ENCODE results near the gene FOXO6. TPM values are rescaled to one million over a fixed set of nuclear protein-coding genes. Genes with fewer than 3 reads are reported as not detected.

FOXO6 gene
- total and polyA plus RNA-seq, 10 of the 15 experiments (the other 5 are each of a cell fraction or from before 2014, with no cell fraction given) = 0.37 TPM; not detected in 9

- FAIRE-seq = no peak
- no peak overlapping the region for H3K27ac ChIP-seq (ENCODE audit: control insufficient read depth, insufficient read depth)
- no TSS peak for BruUV-seq (replicated peaks)
- ChIA-PET RAD21 (ENCODE audit: unreplicated experiment) (interaction anchor here (0.7 to 2.0 kb wide), 3 partner anchors 9 to 46 kb away, joined by 3 to 6 read pairs (median 4); no protein-coding TSS in a partner anchor), SMC1A (ENCODE audit: uncharacterized antibody, unreplicated experiment) (interaction anchor here (1.8 kb wide), 1 partner anchor 9 kb away, joined by 7 read pairs; no protein-coding TSS in a partner anchor), POLR2A (interaction anchor here (0.8 kb wide), 1 partner anchor 9 kb away, joined by 3 read pairs; no protein-coding TSS in a partner anchor), CTCF (interaction anchor here (1.2 to 2.0 kb wide), 2 partner anchors 12 to 32 kb away, joined by 4 to 7 read pairs; no protein-coding TSS in a partner anchor)
- H3K4me3 ChIP-seq = no peak overlapping the region
- H3K9me3 ChIP-seq (replicated peaks; ENCODE audit: control insufficient read depth, insufficient read depth, low read length) = no peaks in the 10 kb centered on the region; the same call in 2 of the 3 replicates
- no peak for ATAC-seq
- no peaks in the 10 kb centered on the region for H3K27me3 ChIP-seq (replicated peaks in 1 of 2; ENCODE audit: control insufficient read depth in 2 of 2, insufficient read depth in 2 of 2, low read length in 1 of 2)
- H3K9ac ChIP-seq (ENCODE audit: control insufficient read depth, insufficient read depth, low read length) = no peak overlapping the region
- no peaks in the 10 kb centered on the region for H3K36me3 ChIP-seq (ENCODE audit: control insufficient read depth in 2 of 2, insufficient read depth in 2 of 2, low read length in 1 of 2)
- intact Hi-C loops (cut with micrococcal nuclease; ENCODE audit: unreplicated experiment) = no loop called here
- no peak for DNase-seq (ENCODE audit: low read depth, low spot score)
- H3K4me1 ChIP-seq (ENCODE audit: control insufficient read depth, insufficient read depth, low read length) = peaks cover 10% of the 10 kb centered on the region; the same call in 1 of the 2 replicates
- in situ Hi-C loops (cut with MboI) = no loop called here
- H2AFZ ChIP-seq (ENCODE audit: control insufficient read depth, low read depth, low read length) = no peak overlapping the region
- H3K4me2 ChIP-seq (ENCODE audit: control insufficient read depth, insufficient read depth) = no peak overlapping the region
- no peaks in the 10 kb centered on the region for H4K20me1 ChIP-seq (ENCODE audit: control insufficient read depth, insufficient read depth)
- WGBS (ENCODE audit: insufficient coverage, insufficient replicate concordance, low lambda C conversion rate, missing lambda C conversion rate) = 58% methylated on average over 3 of the region's 3 CpGs
- H3K79me2 ChIP-seq (ENCODE audit: control insufficient read depth, insufficient read depth, low read length) = no peaks in the 10 kb centered on the region
- no peak for TF ChIP-seq CHD2 (IDR thresholded peaks at IDR 0.05; ENCODE audit: borderline replicate concordance, low read depth, low read length)
- TF ChIP-seq MYB (IDR thresholded peaks at IDR 0.05; ENCODE audit: borderline replicate concordance, low read depth, low read length) = no peak
- TF ChIP-seq NR2F1 (conservative IDR thresholded peaks at IDR 0.05) = no peak
- TF ChIP-seq HCFC1 (IDR thresholded peaks at IDR 0.05; ENCODE audit: low read length) = no peak
- no peak for TF ChIP-seq NR2C1 (IDR thresholded peaks at IDR 0.05)
- no peak for TF ChIP-seq SMAD5 (IDR thresholded peaks at IDR 0.05; ENCODE audit: low read depth)
- no peak for TF ChIP-seq CBFB (IDR thresholded peaks at IDR 0.05; ENCODE audit: low read depth)
- no peak for TF ChIP-seq POU2F2 (IDR thresholded peaks at IDR 0.05; ENCODE audit: borderline replicate concordance, low read depth, low read length)
- TF ChIP-seq, protein P1, sequence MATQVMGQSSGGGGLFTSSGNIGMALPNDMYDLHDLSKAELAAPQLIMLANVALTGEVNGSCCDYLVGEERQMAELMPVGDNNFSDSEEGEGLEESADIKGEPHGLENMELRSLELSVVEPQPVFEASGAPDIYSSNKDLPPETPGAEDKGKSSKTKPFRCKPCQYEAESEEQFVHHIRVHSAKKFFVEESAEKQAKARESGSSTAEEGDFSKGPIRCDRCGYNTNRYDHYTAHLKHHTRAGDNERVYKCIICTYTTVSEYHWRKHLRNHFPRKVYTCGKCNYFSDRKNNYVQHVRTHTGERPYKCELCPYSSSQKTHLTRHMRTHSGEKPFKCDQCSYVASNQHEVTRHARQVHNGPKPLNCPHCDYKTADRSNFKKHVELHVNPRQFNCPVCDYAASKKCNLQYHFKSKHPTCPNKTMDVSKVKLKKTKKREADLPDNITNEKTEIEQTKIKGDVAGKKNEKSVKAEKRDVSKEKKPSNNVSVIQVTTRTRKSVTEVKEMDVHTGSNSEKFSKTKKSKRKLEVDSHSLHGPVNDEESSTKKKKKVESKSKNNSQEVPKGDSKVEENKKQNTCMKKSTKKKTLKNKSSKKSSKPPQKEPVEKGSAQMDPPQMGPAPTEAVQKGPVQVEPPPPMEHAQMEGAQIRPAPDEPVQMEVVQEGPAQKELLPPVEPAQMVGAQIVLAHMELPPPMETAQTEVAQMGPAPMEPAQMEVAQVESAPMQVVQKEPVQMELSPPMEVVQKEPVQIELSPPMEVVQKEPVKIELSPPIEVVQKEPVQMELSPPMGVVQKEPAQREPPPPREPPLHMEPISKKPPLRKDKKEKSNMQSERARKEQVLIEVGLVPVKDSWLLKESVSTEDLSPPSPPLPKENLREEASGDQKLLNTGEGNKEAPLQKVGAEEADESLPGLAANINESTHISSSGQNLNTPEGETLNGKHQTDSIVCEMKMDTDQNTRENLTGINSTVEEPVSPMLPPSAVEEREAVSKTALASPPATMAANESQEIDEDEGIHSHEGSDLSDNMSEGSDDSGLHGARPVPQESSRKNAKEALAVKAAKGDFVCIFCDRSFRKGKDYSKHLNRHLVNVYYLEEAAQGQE (IDR thresholded peaks at IDR 0.05; ENCODE audit: low read depth, low read length) = no peak
- TF ChIP-seq NFIC (IDR thresholded peaks at IDR 0.05; ENCODE audit: low read depth, low read length) = no peak
- TF ChIP-seq EED (IDR thresholded peaks at IDR 0.05; ENCODE audit: low read depth) = no peak
- no peak for TF ChIP-seq IKZF1 (conservative IDR thresholded peaks at IDR 0.05)
- TF ChIP-seq, protein P2, sequence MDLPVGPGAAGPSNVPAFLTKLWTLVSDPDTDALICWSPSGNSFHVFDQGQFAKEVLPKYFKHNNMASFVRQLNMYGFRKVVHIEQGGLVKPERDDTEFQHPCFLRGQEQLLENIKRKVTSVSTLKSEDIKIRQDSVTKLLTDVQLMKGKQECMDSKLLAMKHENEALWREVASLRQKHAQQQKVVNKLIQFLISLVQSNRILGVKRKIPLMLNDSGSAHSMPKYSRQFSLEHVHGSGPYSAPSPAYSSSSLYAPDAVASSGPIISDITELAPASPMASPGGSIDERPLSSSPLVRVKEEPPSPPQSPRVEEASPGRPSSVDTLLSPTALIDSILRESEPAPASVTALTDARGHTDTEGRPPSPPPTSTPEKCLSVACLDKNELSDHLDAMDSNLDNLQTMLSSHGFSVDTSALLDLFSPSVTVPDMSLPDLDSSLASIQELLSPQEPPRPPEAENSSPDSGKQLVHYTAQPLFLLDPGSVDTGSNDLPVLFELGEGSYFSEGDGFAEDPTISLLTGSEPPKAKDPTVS (IDR thresholded peaks at IDR 0.05; ENCODE audit: low read depth, low read length) = no peak
- TF ChIP-seq SREBF1 (IDR thresholded peaks at IDR 0.05; ENCODE audit: low read length) = no peak
- TF ChIP-seq ZBTB11 (CRISPR knock-in tag; IDR thresholded peaks at IDR 0.05) = no peak
These were observed 6.3 kb upstream of the FOXO6 start for GRCh38 chr1:41354956-41355355.
